WTC11 (cell line): ENCODE results near the gene ALDOC. TPM values are rescaled to one million over a fixed set of nuclear protein-coding genes. Genes with fewer than 3 reads are reported as not detected.

ENCODE experiments used
- ATAC-seq: fragments of 200-7000 bp; cut with Tn5 transposase; 2 replicates; pipeline ENCODE4 v1.10.0; 2021; ENCODE audit warnings: mild to moderate bottlenecking, moderate library complexity
- CTCF ChIA-PET: fragments of 300-600 bp; sonication (Branson Sonifier 250); formaldehyde crosslinking; loops from one replicate; lab custom pipeline; 2021; ENCODE audit warnings: antibody characterized with exemption; lab: Charles Lee
- POLR2A ChIA-PET: fragments of 350-600 bp; sonication (Branson Sonifier 250); formaldehyde crosslinking; loops from one replicate; lab custom pipeline; 2021; ENCODE audit warnings: antibody characterized with exemption; lab: Charles Lee
- DNase-seq: peaks from one replicate; pipeline ENCODE4 v3.0.0; 2021; ENCODE audit warnings: low spot score
- H3K27ac Mint-ChIP-seq: 2 replicates; pipeline ENCODE4 v1.8.0; 2021; ENCODE audit warnings: mixed read lengths
- H3K27me3 Mint-ChIP-seq: 2 replicates; pipeline ENCODE4 v1.8.0; 2021; ENCODE audit warnings: low read depth, mild to moderate bottlenecking, moderate library complexity, mixed read lengths
- H3K36me3 Mint-ChIP-seq: 2 replicates; pipeline ENCODE4 v1.8.0; 2021; ENCODE audit warnings: mixed read lengths
- H3K4me1 Mint-ChIP-seq: 2 replicates; pipeline ENCODE4 v1.8.0; 2022; ENCODE audit warnings: mixed read lengths
- H3K4me3 Mint-ChIP-seq: 2 replicates; pipeline ENCODE4 v1.8.0; 2021; ENCODE audit warnings: mild to moderate bottlenecking, moderate library complexity, mixed read lengths
- H3K9me3 Mint-ChIP-seq: 2 replicates; pipeline ENCODE4 v1.8.0; 2021; ENCODE audit warnings: mixed read lengths
- CREM ChIP-seq: sonication (generic); formaldehyde crosslinking; IDR thresholded peaks from 2 replicates; pipeline ENCODE4 v1.8.1; 2022; ENCODE audit warnings: mild to moderate bottlenecking, missing genetic modification reagents, moderate library complexity
- EMX1 ChIP-seq: fragments of 250-450 bp; sonication (Bioruptor Pico); IDR thresholded peaks from 2 replicates; pipeline ENCODE4 v1.8.0; 2021; ENCODE audit warnings: mild to moderate bottlenecking
- ESRRA ChIP-seq: sonication (generic); formaldehyde crosslinking; IDR thresholded peaks from 2 replicates; pipeline ENCODE4 v1.8.1; 2022; ENCODE audit warnings: mild to moderate bottlenecking, missing genetic modification reagents, borderline replicate concordance
- FOXJ3 ChIP-seq: sonication (generic); formaldehyde crosslinking; IDR thresholded peaks from 2 replicates; pipeline ENCODE4 v1.9.0; 2021; ENCODE audit warnings: missing genetic modification reagents, mild to moderate bottlenecking, borderline replicate concordance
- FOXK1 ChIP-seq: sonication (generic); formaldehyde crosslinking; IDR thresholded peaks from 2 replicates; pipeline ENCODE4 v1.8.0; 2022; ENCODE audit warnings: mild to moderate bottlenecking, moderate library complexity, missing genetic modification reagents
- JAZF1 ChIP-seq: fragments of 250-450 bp; sonication (Bioruptor Pico); IDR thresholded peaks from 2 replicates; pipeline ENCODE4 v1.9.0; 2021; ENCODE audit warnings: moderate library complexity, mild to moderate bottlenecking, inconsistent platforms
- JUN ChIP-seq: sonication (generic); formaldehyde crosslinking; IDR thresholded peaks from 2 replicates; pipeline ENCODE4 v1.8.0; 2023; ENCODE audit warnings: mild to moderate bottlenecking, missing genetic modification reagents
- MXD4 ChIP-seq: fragments of 250-450 bp; sonication (Bioruptor Pico); IDR thresholded peaks from 2 replicates; pipeline ENCODE4 v1.8.0; 2021; ENCODE audit warnings: mild to moderate bottlenecking, moderate library complexity, borderline replicate concordance
- NFATC4 ChIP-seq: fragments of 250-450 bp; sonication (Bioruptor Pico); IDR thresholded peaks from 2 replicates; pipeline ENCODE4 v1.9.0; 2021; ENCODE audit warnings: mild to moderate bottlenecking
- SOX15 ChIP-seq: fragments of 250-450 bp; sonication (Bioruptor Pico); IDR thresholded peaks from 2 replicates; pipeline ENCODE4 v1.9.0; 2021; ENCODE audit warnings: mild to moderate bottlenecking
- TEAD4 ChIP-seq: sonication (generic); formaldehyde crosslinking; IDR thresholded peaks from 2 replicates; pipeline ENCODE4 v1.8.0; 2022; ENCODE audit warnings: mild to moderate bottlenecking, missing genetic modification reagents
- ZNF121 ChIP-seq: sonication (generic); formaldehyde crosslinking; IDR thresholded peaks from 2 replicates; pipeline ENCODE4 v1.8.0; 2023; ENCODE audit warnings: missing genetic modification reagents
- total RNA-seq: library from RNA; stranded (reverse); gene quantifications from 3 replicates; pipeline ENCODE4 v1.2.3, GENCODE V29; 2021
- TF ChIP-seq, protein P1 (sequence below): sonication (generic); formaldehyde crosslinking; IDR thresholded peaks from 2 replicates; pipeline ENCODE4 v1.8.0; 2022; ENCODE audit warnings: missing genetic modification reagents
- TF ChIP-seq, protein P2 (sequence below): sonication (generic); formaldehyde crosslinking; IDR thresholded peaks from 2 replicates; pipeline ENCODE4 v1.8.1; 2023; ENCODE audit warnings: mild to moderate bottlenecking, missing genetic modification reagents
- TF ChIP-seq, protein P3 (sequence below): sonication (generic); formaldehyde crosslinking; IDR thresholded peaks from 2 replicates; pipeline ENCODE4 v1.8.0; 2023; ENCODE audit warnings: missing genetic modification reagents, mild to moderate bottlenecking, borderline replicate concordance
- TF ChIP-seq, protein P4 (sequence below): sonication (generic); formaldehyde crosslinking; IDR thresholded peaks from 2 replicates; pipeline ENCODE4 v1.8.1; 2022; ENCODE audit warnings: low read depth, missing genetic modification reagents, borderline replicate concordance
- TF ChIP-seq, protein P5 (sequence below): sonication (generic); formaldehyde crosslinking; IDR thresholded peaks from 2 replicates; pipeline ENCODE4 v1.8.1; 2022; ENCODE audit warnings: mild to moderate bottlenecking, missing genetic modification reagents, moderate library complexity, borderline replicate concordance

The ALDOC gene
- total RNA-seq, 1 experiment from 2014 or later: 73.5 TPM

DNA sequence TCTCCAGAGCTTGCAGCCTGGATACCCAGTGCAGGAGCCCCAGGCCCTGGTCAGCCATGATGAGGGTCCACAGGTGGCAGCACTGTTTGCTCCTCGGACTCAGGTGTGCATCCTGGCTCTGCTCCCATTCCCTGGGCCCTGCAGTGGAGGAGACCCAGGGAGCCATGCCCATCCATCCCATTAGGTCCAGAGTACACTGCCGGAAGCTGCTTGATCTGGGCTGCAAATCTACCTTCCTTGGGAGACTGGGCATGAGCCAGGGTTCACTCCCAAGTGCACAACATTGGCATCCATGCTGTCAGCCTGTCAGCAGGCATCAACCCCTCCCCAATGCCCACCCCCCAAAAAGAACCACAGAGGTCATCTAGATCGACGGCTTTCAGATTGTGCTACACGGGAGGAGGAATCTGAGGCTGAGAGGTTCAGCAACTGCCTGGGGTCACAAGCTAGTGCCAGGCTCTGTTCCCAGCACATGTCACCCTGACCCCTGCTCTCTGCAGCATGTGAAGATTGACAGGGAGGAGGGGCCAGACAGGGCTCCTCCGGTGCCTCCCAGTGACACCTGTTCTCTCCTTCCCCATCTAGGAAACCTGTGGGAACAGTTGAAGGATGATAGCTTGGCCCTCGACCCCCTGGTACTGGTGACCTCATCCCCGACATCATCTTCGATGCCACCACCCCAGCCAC, 40.0 kb downstream of the ALDOC start:
- Mint-ChIP-seq H3K27me3 (no peaks in the 10 kb centered on the region), H3K4me1 (no peaks in the 10 kb centered on the region), H3K4me3 (no peak overlapping the region), H3K36me3 (no peaks in the 10 kb centered on the region), H3K9me3 (no peaks in the 10 kb centered on the region), H3K27ac (no peak overlapping the region)
- no peak for ATAC-seq
- CTCF ChIA-PET: interaction anchor here (0.9 to 1.9 kb wide), 8 partner anchors 9 to 156 kb away, joined by 3 to 12 read pairs (median 4); no protein-coding TSS in a partner anchor
- DNase-seq: no peak
- POLR2A ChIA-PET: interaction anchor here (0.6 to 0.9 kb wide), 2 partner anchors 9 to 68 kb away, joined by 3 to 4 read pairs; no protein-coding TSS in a partner anchor
- TF ChIP-seq ZNF121 (no peak), EMX1 (CRISPR knock-in tag) (no peak), CREM (no peak), ESRRA (CRISPR knock-in tag) (no peak)
- TF ChIP-seq, protein P1, sequence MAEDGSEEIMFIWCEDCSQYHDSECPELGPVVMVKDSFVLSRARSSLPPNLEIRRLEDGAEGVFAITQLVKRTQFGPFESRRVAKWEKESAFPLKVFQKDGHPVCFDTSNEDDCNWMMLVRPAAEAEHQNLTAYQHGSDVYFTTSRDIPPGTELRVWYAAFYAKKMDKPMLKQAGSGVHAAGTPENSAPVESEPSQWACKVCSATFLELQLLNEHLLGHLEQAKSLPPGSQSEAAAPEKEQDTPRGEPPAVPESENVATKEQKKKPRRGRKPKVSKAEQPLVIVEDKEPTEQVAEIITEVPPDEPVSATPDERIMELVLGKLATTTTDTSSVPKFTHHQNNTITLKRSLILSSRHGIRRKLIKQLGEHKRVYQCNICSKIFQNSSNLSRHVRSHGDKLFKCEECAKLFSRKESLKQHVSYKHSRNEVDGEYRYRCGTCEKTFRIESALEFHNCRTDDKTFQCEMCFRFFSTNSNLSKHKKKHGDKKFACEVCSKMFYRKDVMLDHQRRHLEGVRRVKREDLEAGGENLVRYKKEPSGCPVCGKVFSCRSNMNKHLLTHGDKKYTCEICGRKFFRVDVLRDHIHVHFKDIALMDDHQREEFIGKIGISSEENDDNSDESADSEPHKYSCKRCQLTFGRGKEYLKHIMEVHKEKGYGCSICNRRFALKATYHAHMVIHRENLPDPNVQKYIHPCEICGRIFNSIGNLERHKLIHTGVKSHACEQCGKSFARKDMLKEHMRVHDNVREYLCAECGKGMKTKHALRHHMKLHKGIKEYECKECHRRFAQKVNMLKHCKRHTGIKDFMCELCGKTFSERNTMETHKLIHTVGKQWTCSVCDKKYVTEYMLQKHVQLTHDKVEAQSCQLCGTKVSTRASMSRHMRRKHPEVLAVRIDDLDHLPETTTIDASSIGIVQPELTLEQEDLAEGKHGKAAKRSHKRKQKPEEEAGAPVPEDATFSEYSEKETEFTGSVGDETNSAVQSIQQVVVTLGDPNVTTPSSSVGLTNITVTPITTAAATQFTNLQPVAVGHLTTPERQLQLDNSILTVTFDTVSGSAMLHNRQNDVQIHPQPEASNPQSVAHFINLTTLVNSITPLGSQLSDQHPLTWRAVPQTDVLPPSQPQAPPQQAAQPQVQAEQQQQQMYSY (CRISPR knock-in tag): no peak
- TF ChIP-seq, protein P2, sequence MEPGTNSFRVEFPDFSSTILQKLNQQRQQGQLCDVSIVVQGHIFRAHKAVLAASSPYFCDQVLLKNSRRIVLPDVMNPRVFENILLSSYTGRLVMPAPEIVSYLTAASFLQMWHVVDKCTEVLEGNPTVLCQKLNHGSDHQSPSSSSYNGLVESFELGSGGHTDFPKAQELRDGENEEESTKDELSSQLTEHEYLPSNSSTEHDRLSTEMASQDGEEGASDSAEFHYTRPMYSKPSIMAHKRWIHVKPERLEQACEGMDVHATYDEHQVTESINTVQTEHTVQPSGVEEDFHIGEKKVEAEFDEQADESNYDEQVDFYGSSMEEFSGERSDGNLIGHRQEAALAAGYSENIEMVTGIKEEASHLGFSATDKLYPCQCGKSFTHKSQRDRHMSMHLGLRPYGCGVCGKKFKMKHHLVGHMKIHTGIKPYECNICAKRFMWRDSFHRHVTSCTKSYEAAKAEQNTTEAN (CRISPR knock-in tag): no peak
- TF ChIP-seq, all 79 proteins: peak for 0

DNA sequence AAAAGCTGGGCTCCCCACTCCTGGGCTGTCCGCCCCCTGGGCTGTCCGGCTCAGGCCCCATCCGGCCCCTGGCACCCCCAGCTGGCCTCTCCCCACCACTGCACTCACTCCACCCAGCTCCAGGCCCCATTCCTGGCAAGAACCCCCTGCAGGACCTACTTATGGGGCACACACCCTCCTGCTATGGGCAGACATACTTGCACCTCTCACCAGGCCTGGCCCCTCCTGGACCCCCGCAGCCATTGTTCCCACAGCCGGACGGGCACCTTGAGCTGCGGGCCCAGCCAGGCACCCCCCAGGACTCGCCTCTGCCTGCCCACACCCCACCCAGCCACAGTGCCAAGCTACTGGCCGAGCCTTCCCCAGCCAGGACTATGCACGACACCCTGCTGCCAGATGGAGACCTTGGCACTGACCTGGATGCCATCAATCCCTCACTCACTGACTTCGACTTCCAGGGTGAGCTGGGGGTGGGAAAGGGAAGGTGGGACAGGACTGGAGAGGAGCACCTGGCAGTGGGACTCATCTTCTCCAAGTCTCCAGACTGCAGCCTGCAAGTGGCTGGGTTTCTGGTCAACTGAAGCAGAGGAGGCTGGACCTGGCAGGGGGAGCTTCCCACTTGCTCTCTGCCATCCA, 41.8 kb downstream of the ALDOC start:
- no peaks in the 10 kb centered on the region for H3K27me3 Mint-ChIP-seq
- CTCF ChIA-PET: interaction anchor here (0.6 to 1.9 kb wide), 7 partner anchors 11 to 105 kb away, joined by 3 to 12 read pairs (median 4); partner anchors contain the start of genes FOXN1 and UNC119
- TF ChIP-seq TEAD4 (CRISPR knock-in tag): no peak
- no peak for TF ChIP-seq FOXK1
- TF ChIP-seq SOX15: no peak
- TF ChIP-seq, protein P3, sequence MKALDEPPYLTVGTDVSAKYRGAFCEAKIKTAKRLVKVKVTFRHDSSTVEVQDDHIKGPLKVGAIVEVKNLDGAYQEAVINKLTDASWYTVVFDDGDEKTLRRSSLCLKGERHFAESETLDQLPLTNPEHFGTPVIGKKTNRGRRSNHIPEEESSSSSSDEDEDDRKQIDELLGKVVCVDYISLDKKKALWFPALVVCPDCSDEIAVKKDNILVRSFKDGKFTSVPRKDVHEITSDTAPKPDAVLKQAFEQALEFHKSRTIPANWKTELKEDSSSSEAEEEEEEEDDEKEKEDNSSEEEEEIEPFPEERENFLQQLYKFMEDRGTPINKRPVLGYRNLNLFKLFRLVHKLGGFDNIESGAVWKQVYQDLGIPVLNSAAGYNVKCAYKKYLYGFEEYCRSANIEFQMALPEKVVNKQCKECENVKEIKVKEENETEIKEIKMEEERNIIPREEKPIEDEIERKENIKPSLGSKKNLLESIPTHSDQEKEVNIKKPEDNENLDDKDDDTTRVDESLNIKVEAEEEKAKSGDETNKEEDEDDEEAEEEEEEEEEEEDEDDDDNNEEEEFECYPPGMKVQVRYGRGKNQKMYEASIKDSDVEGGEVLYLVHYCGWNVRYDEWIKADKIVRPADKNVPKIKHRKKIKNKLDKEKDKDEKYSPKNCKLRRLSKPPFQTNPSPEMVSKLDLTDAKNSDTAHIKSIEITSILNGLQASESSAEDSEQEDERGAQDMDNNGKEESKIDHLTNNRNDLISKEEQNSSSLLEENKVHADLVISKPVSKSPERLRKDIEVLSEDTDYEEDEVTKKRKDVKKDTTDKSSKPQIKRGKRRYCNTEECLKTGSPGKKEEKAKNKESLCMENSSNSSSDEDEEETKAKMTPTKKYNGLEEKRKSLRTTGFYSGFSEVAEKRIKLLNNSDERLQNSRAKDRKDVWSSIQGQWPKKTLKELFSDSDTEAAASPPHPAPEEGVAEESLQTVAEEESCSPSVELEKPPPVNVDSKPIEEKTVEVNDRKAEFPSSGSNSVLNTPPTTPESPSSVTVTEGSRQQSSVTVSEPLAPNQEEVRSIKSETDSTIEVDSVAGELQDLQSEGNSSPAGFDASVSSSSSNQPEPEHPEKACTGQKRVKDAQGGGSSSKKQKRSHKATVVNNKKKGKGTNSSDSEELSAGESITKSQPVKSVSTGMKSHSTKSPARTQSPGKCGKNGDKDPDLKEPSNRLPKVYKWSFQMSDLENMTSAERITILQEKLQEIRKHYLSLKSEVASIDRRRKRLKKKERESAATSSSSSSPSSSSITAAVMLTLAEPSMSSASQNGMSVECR: no peak
- no peak for TF ChIP-seq ZNF121
- TF ChIP-seq NFATC4 (CRISPR knock-in tag): no peak
- TF ChIP-seq JAZF1 (CRISPR knock-in tag): no peak
- TF ChIP-seq, protein P4, sequence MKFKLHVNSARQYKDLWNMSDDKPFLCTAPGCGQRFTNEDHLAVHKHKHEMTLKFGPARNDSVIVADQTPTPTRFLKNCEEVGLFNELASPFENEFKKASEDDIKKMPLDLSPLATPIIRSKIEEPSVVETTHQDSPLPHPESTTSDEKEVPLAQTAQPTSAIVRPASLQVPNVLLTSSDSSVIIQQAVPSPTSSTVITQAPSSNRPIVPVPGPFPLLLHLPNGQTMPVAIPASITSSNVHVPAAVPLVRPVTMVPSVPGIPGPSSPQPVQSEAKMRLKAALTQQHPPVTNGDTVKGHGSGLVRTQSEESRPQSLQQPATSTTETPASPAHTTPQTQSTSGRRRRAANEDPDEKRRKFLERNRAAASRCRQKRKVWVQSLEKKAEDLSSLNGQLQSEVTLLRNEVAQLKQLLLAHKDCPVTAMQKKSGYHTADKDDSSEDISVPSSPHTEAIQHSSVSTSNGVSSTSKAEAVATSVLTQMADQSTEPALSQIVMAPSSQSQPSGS (CRISPR knock-in tag): no peak
- TF ChIP-seq CREM: no peak
- no peak for TF ChIP-seq MXD4
- TF ChIP-seq, protein P5, sequence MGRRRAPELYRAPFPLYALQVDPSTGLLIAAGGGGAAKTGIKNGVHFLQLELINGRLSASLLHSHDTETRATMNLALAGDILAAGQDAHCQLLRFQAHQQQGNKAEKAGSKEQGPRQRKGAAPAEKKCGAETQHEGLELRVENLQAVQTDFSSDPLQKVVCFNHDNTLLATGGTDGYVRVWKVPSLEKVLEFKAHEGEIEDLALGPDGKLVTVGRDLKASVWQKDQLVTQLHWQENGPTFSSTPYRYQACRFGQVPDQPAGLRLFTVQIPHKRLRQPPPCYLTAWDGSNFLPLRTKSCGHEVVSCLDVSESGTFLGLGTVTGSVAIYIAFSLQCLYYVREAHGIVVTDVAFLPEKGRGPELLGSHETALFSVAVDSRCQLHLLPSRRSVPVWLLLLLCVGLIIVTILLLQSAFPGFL: no peak
- TF ChIP-seq, protein P1 (CRISPR knock-in tag): no peak
- TF ChIP-seq FOXJ3 (CRISPR knock-in tag): no peak
- no peak for TF ChIP-seq JUN (CRISPR knock-in tag)

More for the DNA sequence above, 41.8 kb downstream of the ALDOC start:
- ATAC-seq (no peak), DNase-seq (no peak)
- no peaks in the 10 kb centered on the region for H3K4me1 Mint-ChIP-seq
- no peak overlapping the region for H3K27ac Mint-ChIP-seq
- no peaks in the 10 kb centered on the region for H3K9me3 Mint-ChIP-seq
- no peaks in the 10 kb centered on the region for H3K36me3 Mint-ChIP-seq
- H3K4me3 Mint-ChIP-seq: no peak overlapping the region
- POLR2A ChIA-PET: no interaction called here
